ENCODE results near the gene CSTF2T.

CSTF2T gene

GRCh38 chr10:51683031-51683691 is 16.2 kb downstream of the CSTF2T start:
- Histone ChIP-seq H3K9ac (ENCODE audit: low read depth, low read length) (no peak overlapping the region), H4K20me1 (ENCODE audit: insufficient read depth, low read length) (no peaks in the 10 kb centered on the region)
- DNase-seq: no peak

GRCh38 chr10:51679841-51680240 is 19.6 kb downstream of the CSTF2T start:
- H3K4me3 ChIP-seq (ENCODE audit: low read depth in 1 of 2, low read length in 2 of 2): no peak overlapping the region
- no peaks in the 10 kb centered on the region for H3K9me3 ChIP-seq (ENCODE audit: insufficient read depth, low read length, severe bottlenecking)
- no peak overlapping the region for H3K9ac ChIP-seq (ENCODE audit: low read depth, low read length)
- no peaks in the 10 kb centered on the region for H3K4me1 ChIP-seq (ENCODE audit: insufficient read depth, low read length)
- H3K79me2 ChIP-seq (ENCODE audit: insufficient read depth, low read length): no peaks in the 10 kb centered on the region
- no peaks in the 10 kb centered on the region for H3K27me3 ChIP-seq (ENCODE audit: insufficient read depth, low read length, poor library complexity)
- no peaks in the 10 kb centered on the region for H4K20me1 ChIP-seq (ENCODE audit: insufficient read depth, low read length)
- H3K4me2 ChIP-seq (ENCODE audit: insufficient read depth, low read length): no peak overlapping the region
- H3K36me3 ChIP-seq (ENCODE audit: insufficient read depth, low read length): no peaks in the 10 kb centered on the region
- no peak overlapping the region for H3K27ac ChIP-seq (ENCODE audit: low read length)
- ATAC-seq (ENCODE audit: insufficient read depth, low read depth): no peak
- no peak for DNase-seq
- H2AFZ ChIP-seq (ENCODE audit: low read depth, low read length): no peak overlapping the region
- TF ChIP-seq CTCF (IDR thresholded peaks at IDR 0.05; ENCODE audit: borderline replicate concordance, extremely low read depth, low read length, poor library complexity, severe bottlenecking) (no peak), EZH2 (IDR thresholded peaks at IDR 0.05; ENCODE audit: borderline replicate concordance, low read depth, low read length, severe bottlenecking) (no peak)

More at GRCh38 chr10:51683031-51683691, 16.2 kb downstream of the CSTF2T start:
- H3K4me3 ChIP-seq (ENCODE audit: low read depth in 1 of 2, low read length in 2 of 2): no peak overlapping the region
- no peaks in the 10 kb centered on the region for H3K9me3 ChIP-seq (ENCODE audit: insufficient read depth, low read length, severe bottlenecking)
- H3K27ac ChIP-seq (ENCODE audit: low read length): no peak overlapping the region
- H3K36me3 ChIP-seq (ENCODE audit: insufficient read depth, low read length): no peaks in the 10 kb centered on the region
- no peak overlapping the region for H2AFZ ChIP-seq (ENCODE audit: low read depth, low read length)
- ATAC-seq (ENCODE audit: insufficient read depth, low read depth): no peak
- H3K27me3 ChIP-seq (ENCODE audit: insufficient read depth, low read length, poor library complexity): no peaks in the 10 kb centered on the region
- H3K4me2 ChIP-seq (ENCODE audit: insufficient read depth, low read length): no peak overlapping the region
- no peaks in the 10 kb centered on the region for H3K79me2 ChIP-seq (ENCODE audit: insufficient read depth, low read length)
- TF ChIP-seq CTCF (IDR thresholded peaks at IDR 0.05; ENCODE audit: borderline replicate concordance, extremely low read depth, low read length, poor library complexity, severe bottlenecking) (no peak), EZH2 (IDR thresholded peaks at IDR 0.05; ENCODE audit: borderline replicate concordance, low read depth, low read length, severe bottlenecking) (no peak)
- H3K4me1 ChIP-seq (ENCODE audit: insufficient read depth, low read length): no peaks in the 10 kb centered on the region

DNA sequence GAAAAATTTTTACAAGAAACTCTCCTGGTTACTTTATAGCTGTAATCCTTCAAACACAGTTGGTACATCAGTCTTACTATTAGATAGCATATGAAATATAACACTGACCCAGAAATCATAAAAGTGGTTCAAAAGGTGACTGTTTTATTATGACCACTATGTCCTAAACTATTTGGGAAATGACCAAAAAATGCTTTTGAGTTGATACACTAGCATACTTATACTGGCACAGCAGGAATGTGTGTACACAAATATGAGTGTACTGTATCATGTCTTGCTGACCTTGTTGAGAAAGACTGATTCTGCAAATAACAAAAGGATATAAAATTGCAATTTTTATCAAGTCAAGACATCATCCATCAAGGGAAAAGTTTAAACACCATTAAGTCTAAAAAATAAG is 24.3 kb downstream of the CSTF2T start:
- Histone ChIP-seq H4K20me1 (ENCODE audit: insufficient read depth, low read length) (no peaks in the 10 kb centered on the region), H2AFZ (ENCODE audit: low read depth, low read length) (no peak overlapping the region), H3K9me3 (ENCODE audit: insufficient read depth, low read length, severe bottlenecking) (no peaks in the 10 kb centered on the region), H3K36me3 (ENCODE audit: insufficient read depth, low read length) (no peaks in the 10 kb centered on the region), H3K79me2 (ENCODE audit: insufficient read depth, low read length) (no peaks in the 10 kb centered on the region), H3K4me2 (ENCODE audit: insufficient read depth, low read length) (no peak overlapping the region), H3K4me1 (ENCODE audit: insufficient read depth, low read length) (no peaks in the 10 kb centered on the region), H3K27ac (ENCODE audit: low read length) (no peak overlapping the region), H3K9ac (ENCODE audit: low read depth, low read length) (no peak overlapping the region), H3K27me3 (ENCODE audit: insufficient read depth, low read length, poor library complexity) (no peaks in the 10 kb centered on the region), H3K4me3 (ENCODE audit: low read depth in 1 of 2, low read length in 2 of 2) (no peak overlapping the region)
- DNase-seq (no peak), ATAC-seq (ENCODE audit: insufficient read depth, low read depth) (no peak)
- TF ChIP-seq EZH2 (IDR thresholded peaks at IDR 0.05; ENCODE audit: borderline replicate concordance, low read depth, low read length, severe bottlenecking) (no peak), CTCF (IDR thresholded peaks at IDR 0.05; ENCODE audit: borderline replicate concordance, extremely low read depth, low read length, poor library complexity, severe bottlenecking) (no peak)
